ENCODE results near the gene SNX3.
"Not testable (repeated sequence)": the region's sequence is repeated elsewhere in the genome, so short reads cannot be mapped to it uniquely, and the experiment has no call there.

Gene SNX3

DNA sequence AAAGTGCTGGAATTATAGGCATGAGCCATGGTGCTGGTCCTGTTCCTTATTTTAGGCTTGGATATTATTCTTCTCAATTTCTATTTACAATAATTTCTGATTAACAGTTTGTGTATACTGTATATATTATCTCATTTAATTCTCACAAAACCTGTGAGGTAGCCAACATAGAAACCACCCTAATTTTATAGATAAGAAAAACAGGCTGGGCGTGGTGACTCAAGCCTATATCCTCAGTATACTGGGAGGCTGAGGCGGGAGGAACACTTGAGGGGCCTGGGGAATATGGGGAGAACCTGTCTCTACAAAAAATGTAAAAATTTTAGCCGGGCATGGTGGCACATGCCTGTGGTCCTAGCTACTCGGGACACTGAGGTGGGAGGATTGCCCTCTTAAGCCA is 30.3 kb upstream of the SNX3 start:
- H3K4me1 ChIP-seq (ENCODE audit: control insufficient read depth, insufficient read depth, low read length, unreplicated experiment), result no peaks in the 10 kb centered on the region
- no peak overlapping the region for H3K27ac ChIP-seq (ENCODE audit: low read depth, low read length)
- no peak overlapping the region for H2AFZ ChIP-seq (ENCODE audit: low read length, unreplicated experiment)
- H3K36me3 ChIP-seq (ENCODE audit: insufficient read depth, low read length), result no peaks in the 10 kb centered on the region
- peaks cover 10% of the 10 kb centered on the region for H3K79me2 ChIP-seq (ENCODE audit: control insufficient read depth, insufficient read depth, low read length, unreplicated experiment)
- H3K4me3 ChIP-seq (ENCODE audit: low read depth, low read length), result no peak overlapping the region
- no peaks in the 10 kb centered on the region for H3K27me3 ChIP-seq (ENCODE audit: insufficient read depth, low read length)

DNA sequence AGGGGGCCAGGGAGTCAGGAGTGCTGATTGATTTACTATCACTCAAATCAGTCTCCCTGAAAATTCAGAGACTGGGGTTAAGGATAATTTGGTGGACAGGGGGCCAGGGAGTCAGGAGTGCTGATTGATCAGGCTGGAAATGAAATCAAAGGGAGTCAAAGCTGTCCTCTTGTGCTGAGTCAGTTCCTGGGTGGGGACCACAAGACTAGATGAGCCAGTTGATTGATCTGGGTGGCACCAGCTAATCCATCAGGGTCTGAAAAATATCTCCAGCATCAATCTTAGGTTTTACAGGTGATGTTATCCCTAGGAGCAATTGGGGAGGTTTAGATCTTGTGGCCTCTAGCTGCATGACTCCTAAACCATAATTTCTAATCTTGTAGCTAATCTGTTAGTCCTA is 27.9 kb upstream of the SNX3 start:
- Histone ChIP-seq H3K27me3 (ENCODE audit: insufficient read depth, low read length) (no peaks in the 10 kb centered on the region), H2AFZ (ENCODE audit: low read length, unreplicated experiment) (no peak overlapping the region), H3K27ac (ENCODE audit: low read depth, low read length) (no peak overlapping the region), H3K4me3 (ENCODE audit: low read depth, low read length) (no peak overlapping the region), H3K36me3 (ENCODE audit: insufficient read depth, low read length) (no peaks in the 10 kb centered on the region), H3K79me2 (ENCODE audit: control insufficient read depth, insufficient read depth, low read length, unreplicated experiment) (no peaks in the 10 kb centered on the region), H3K4me1 (ENCODE audit: control insufficient read depth, insufficient read depth, low read length, unreplicated experiment) (no peaks in the 10 kb centered on the region)

DNA sequence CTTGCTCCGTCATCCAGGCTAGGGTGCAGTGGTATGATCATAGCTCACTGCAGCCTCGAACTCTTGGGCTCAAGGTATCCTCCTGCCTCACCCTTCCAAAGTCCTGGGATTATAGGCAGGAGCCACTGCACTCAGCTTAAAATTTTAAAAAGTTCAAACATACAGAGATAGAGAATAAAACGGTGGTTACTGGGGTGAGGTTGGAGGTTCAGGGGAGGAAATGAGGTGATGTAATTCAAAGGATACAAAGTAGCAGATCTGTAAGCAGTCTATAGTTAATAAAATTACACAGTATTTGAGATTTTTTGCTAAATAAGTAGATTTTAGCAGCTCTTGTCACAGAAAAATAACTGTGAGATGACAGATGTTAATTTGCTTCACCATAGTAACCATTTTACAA is 26.5 kb upstream of the SNX3 start:
- Histone ChIP-seq H3K4me1 (ENCODE audit: control insufficient read depth, insufficient read depth, low read length, unreplicated experiment) (no peaks in the 10 kb centered on the region), H3K79me2 (ENCODE audit: control insufficient read depth, insufficient read depth, low read length, unreplicated experiment) (no peaks in the 10 kb centered on the region), H3K27ac (ENCODE audit: low read depth, low read length) (no peak overlapping the region), H3K36me3 (ENCODE audit: insufficient read depth, low read length) (no peaks in the 10 kb centered on the region), H3K27me3 (ENCODE audit: insufficient read depth, low read length) (no peaks in the 10 kb centered on the region), H3K4me3 (ENCODE audit: low read depth, low read length) (no peak overlapping the region), H2AFZ (ENCODE audit: low read length, unreplicated experiment) (no peak overlapping the region)

DNA sequence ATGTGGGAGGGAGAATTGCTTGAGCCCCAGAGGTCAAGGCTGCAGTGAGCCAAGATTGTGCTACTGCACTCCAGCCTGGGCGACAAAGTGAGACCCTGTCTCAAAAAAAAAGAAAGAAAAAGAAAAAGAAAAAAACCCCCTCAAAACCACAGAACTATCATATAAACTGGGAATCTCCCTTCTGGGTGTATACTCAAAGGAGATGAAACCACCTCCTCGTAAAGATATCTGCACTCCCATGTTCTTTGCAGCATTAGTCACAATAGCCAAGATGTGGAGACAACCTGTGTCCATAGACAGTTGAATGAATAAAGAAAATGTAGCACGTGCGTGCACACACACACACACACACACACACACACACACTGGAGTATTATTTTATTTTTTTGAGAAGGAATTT is 25.5 kb upstream of the SNX3 start:
- no peaks in the 10 kb centered on the region for H3K4me1 ChIP-seq (ENCODE audit: control insufficient read depth, insufficient read depth, low read length, unreplicated experiment)
- H3K4me3 ChIP-seq (ENCODE audit: low read depth, low read length), result no peak overlapping the region
- no peak overlapping the region for H3K27ac ChIP-seq (ENCODE audit: low read depth, low read length)
- H3K79me2 ChIP-seq (ENCODE audit: control insufficient read depth, insufficient read depth, low read length, unreplicated experiment), result no peaks in the 10 kb centered on the region
- no peak overlapping the region for H2AFZ ChIP-seq (ENCODE audit: low read length, unreplicated experiment)
- H3K27me3 ChIP-seq (ENCODE audit: insufficient read depth, low read length), result no peaks in the 10 kb centered on the region
- no peaks in the 10 kb centered on the region for H3K36me3 ChIP-seq (ENCODE audit: insufficient read depth, low read length)

DNA sequence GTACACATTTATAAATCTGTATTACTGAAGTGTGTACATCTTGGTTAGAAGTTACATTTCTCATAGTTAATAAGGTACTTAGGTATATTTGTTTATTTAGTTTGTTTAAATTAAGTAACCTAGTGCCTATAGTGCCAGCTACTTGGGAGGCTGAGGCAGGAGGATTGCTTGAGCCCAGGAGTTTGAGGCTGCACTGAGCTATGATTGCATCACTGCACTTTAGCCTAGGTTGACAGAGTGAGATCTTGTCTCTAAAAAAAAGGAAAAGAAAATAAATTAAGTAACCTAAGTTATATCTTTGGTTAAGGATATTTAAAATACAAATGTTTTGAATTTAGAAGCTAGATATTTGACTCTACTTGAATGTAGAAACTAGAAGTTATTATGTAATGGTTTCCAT is 24.5 kb upstream of the SNX3 start:
- Histone ChIP-seq H3K36me3 (ENCODE audit: insufficient read depth, low read length) (no peaks in the 10 kb centered on the region), H3K27ac (ENCODE audit: low read depth, low read length) (no peak overlapping the region), H3K79me2 (ENCODE audit: control insufficient read depth, insufficient read depth, low read length, unreplicated experiment) (no peaks in the 10 kb centered on the region), H2AFZ (ENCODE audit: low read length, unreplicated experiment) (no peak overlapping the region), H3K27me3 (ENCODE audit: insufficient read depth, low read length) (no peaks in the 10 kb centered on the region), H3K4me1 (ENCODE audit: control insufficient read depth, insufficient read depth, low read length, unreplicated experiment) (no peaks in the 10 kb centered on the region), H3K4me3 (ENCODE audit: low read depth, low read length) (no peak overlapping the region)

DNA sequence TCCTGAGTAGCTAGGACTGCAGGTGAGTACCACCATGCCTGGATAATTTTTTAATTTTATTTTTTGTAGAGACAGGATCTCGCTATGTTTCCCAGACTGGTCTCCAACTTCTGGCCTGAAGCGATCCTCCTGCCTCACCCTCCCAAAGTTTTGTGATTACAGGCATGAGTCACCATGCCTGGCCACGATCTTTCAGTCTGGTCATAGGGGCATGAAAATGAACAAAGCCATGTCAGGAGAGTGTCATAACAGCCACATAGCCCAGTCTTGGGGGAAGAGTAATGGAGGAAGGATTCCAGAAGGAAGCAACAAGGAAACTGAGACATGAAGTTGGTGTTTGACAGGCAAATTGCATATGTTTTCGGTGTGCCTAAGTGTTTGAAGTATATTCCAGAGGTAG is 17.0 kb upstream of the SNX3 start:
- H2AFZ ChIP-seq (ENCODE audit: low read length, unreplicated experiment), result no peak overlapping the region

DNA sequence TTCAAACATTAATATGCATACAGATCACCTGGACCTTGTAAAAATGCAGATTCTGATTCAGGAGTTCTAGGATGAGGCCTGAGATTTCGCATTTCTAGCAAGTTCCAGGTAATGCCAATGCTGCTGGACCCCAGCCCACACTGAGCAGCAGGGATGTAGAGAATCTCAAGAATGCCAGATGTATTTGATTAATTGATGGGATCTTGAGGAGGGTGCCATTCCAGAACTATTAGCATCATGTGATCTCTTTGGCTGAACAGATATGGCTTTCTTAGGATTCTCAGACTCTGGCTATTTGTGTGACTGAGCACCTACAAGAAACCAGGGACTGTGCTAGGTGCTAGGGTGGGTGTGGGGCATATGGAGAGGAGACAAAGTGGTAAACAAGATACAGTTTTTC is 16.5 kb upstream of the SNX3 start:
- Histone ChIP-seq H3K4me1 (ENCODE audit: control insufficient read depth, insufficient read depth, low read length, unreplicated experiment) (no peaks in the 10 kb centered on the region), H3K4me3 (ENCODE audit: low read depth, low read length) (no peak overlapping the region), H3K27ac (ENCODE audit: low read depth, low read length) (no peak overlapping the region), H2AFZ (ENCODE audit: low read length, unreplicated experiment) (no peak overlapping the region), H3K79me2 (ENCODE audit: control insufficient read depth, insufficient read depth, low read length, unreplicated experiment) (no peaks in the 10 kb centered on the region), H3K27me3 (ENCODE audit: insufficient read depth, low read length) (no peaks in the 10 kb centered on the region), H3K36me3 (ENCODE audit: insufficient read depth, low read length) (no peaks in the 10 kb centered on the region)

More for the DNA sequence above, 17.0 kb upstream of the SNX3 start:
- H3K4me3 ChIP-seq (ENCODE audit: low read depth, low read length), result no peak overlapping the region
- H3K79me2 ChIP-seq (ENCODE audit: control insufficient read depth, insufficient read depth, low read length, unreplicated experiment), result no peaks in the 10 kb centered on the region
- no peaks in the 10 kb centered on the region for H3K36me3 ChIP-seq (ENCODE audit: insufficient read depth, low read length)
- H3K27ac ChIP-seq (ENCODE audit: low read depth, low read length), result no peak overlapping the region
- no peaks in the 10 kb centered on the region for H3K4me1 ChIP-seq (ENCODE audit: control insufficient read depth, insufficient read depth, low read length, unreplicated experiment)
- H3K27me3 ChIP-seq (ENCODE audit: insufficient read depth, low read length), result no peaks in the 10 kb centered on the region

DNA sequence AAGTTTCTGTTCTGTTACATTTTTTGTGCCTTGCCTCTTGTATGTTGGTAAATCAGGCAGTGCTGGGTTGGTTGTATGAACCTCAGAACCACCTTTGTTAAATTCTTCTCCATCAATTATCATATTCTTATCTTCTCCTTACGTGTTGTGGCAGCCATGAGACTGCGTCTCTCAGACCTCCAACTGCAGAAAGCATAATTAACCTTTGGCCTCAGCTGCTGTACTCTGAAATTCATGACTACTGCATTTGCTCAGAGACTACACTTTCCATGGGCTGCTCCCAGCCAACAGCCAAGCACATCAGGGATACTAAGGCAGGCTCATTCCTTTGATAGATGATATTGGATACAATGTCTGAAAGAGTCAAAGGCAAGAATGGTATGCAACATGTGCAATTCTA is 15.1 kb upstream of the SNX3 start:
- Histone ChIP-seq H3K27ac (ENCODE audit: low read depth, low read length) (no peak overlapping the region), H3K79me2 (ENCODE audit: control insufficient read depth, insufficient read depth, low read length, unreplicated experiment) (no peaks in the 10 kb centered on the region), H3K27me3 (ENCODE audit: insufficient read depth, low read length) (no peaks in the 10 kb centered on the region), H2AFZ (ENCODE audit: low read length, unreplicated experiment) (no peak overlapping the region), H3K4me3 (ENCODE audit: low read depth, low read length) (no peak overlapping the region), H3K4me1 (ENCODE audit: control insufficient read depth, insufficient read depth, low read length, unreplicated experiment) (no peaks in the 10 kb centered on the region), H3K36me3 (ENCODE audit: insufficient read depth, low read length) (no peaks in the 10 kb centered on the region)

DNA sequence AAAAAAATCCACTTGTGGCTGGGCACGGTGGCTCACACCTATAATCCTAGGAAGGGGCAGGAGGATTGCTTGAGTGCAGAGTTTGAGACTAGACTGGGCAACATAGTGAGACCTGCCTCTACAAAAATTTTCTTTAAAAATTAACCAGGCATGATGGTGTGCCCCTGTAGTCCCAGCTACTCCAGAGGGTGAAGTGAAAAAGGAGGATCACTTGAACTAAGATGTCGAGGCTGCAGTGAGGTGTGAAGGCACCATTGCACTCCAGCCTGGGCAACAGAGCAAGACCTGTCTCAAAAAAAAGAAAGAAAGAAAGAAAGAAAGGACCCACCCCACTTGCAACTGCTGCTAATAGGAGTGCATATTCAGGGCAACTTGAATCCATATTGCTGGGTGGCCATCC is 13.7 kb upstream of the SNX3 start:
- H3K27me3 ChIP-seq (ENCODE audit: insufficient read depth, low read length), result no peaks in the 10 kb centered on the region
- no peaks in the 10 kb centered on the region for H3K79me2 ChIP-seq (ENCODE audit: control insufficient read depth, insufficient read depth, low read length, unreplicated experiment)
- no peaks in the 10 kb centered on the region for H3K36me3 ChIP-seq (ENCODE audit: insufficient read depth, low read length)
- H2AFZ ChIP-seq (ENCODE audit: low read length, unreplicated experiment), result no peak overlapping the region
- no peak overlapping the region for H3K27ac ChIP-seq (ENCODE audit: low read depth, low read length)
- no peaks in the 10 kb centered on the region for H3K4me1 ChIP-seq (ENCODE audit: control insufficient read depth, insufficient read depth, low read length, unreplicated experiment)
- H3K4me3 ChIP-seq (ENCODE audit: low read depth, low read length), result no peak overlapping the region

DNA sequence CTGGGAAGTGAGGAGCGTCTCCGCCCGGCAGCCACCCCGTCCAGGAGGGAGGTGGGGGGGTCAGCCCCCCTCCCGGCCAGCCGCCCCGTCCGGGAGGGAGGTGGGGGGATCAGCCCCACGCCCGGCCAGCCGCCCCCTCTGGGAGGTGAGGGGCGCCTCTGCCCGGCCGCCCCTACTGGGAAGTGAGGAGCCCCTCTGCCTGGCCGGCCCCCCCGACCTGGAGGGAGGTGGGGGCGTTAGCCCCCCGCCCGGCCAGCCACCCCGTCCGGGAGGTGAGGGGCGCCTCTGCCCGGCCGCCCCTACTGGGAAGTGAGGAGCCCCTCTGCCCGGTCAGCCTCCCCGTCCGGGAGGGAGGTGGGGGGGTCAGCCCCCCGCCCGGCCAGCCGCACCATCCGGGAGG is 9.1 kb upstream of the SNX3 start:
- H3K4me1 ChIP-seq (ENCODE audit: control insufficient read depth, insufficient read depth, low read length, unreplicated experiment); H3K27me3 ChIP-seq (ENCODE audit: insufficient read depth, low read length): not testable (repeated sequence)

DNA sequence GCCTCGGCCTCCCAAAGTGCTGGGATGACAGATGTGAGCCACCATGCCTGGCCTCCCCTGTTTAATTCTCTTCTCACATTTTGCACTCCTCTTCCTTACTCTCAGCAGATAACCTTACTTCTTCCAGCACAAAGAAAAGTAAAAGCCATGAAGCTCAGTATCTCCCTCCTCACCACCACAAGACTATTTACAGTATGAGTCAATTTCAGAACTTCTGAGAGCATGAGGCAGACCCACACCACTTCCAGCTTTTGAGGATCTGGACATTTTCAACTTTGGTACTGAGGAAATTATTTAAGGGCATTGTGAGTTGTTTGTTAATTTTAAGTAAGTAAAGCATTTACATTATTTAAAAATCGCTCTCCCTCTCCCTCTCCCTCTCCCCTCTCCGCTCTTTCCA is 8.0 kb upstream of the SNX3 start:
- no peaks in the 10 kb centered on the region for H3K4me1 ChIP-seq (ENCODE audit: control insufficient read depth, insufficient read depth, low read length, unreplicated experiment)
- H2AFZ ChIP-seq (ENCODE audit: low read length, unreplicated experiment), result no peak overlapping the region
- H3K4me3 ChIP-seq (ENCODE audit: low read depth, low read length), result no peak overlapping the region
- H3K79me2 ChIP-seq (ENCODE audit: control insufficient read depth, insufficient read depth, low read length, unreplicated experiment), result no peaks in the 10 kb centered on the region
- H3K27me3 ChIP-seq (ENCODE audit: insufficient read depth, low read length), result no peaks in the 10 kb centered on the region
- H3K36me3 ChIP-seq (ENCODE audit: insufficient read depth, low read length), result no peaks in the 10 kb centered on the region
- H3K27ac ChIP-seq (ENCODE audit: low read depth, low read length), result no peak overlapping the region

More for the DNA sequence above, 9.1 kb upstream of the SNX3 start:
- not testable (repeated sequence) for H3K4me3 ChIP-seq (ENCODE audit: low read depth, low read length); H3K36me3 ChIP-seq (ENCODE audit: insufficient read depth, low read length); H2AFZ ChIP-seq (ENCODE audit: low read length, unreplicated experiment); H3K27ac ChIP-seq (ENCODE audit: low read depth, low read length); H3K79me2 ChIP-seq (ENCODE audit: control insufficient read depth, insufficient read depth, low read length, unreplicated experiment)

DNA sequence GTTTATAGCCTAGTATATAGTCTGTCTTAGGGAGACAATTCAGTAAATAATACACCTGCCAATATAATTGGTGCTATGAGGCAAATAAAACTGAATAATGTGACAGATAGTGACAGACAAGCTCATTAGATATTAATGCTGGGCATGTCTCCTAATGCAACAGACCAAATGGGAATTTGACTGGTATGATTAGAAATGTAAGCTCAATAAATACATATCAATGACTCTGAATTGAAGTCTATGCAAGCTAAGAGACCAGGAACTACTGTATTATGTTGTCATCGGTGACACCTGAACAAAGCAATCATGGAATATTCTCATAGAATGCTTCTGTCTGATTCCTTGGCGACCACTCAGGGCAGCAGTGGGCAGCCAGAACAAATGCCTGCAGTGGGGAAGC is 2.5 kb upstream of the SNX3 start:
- Histone ChIP-seq H3K27ac (ENCODE audit: low read depth, low read length) (no peak overlapping the region), H3K4me3 (ENCODE audit: low read depth, low read length) (no peak overlapping the region), H3K36me3 (ENCODE audit: insufficient read depth, low read length) (no peaks in the 10 kb centered on the region)

More for the DNA sequence above, 2.5 kb upstream of the SNX3 start:
- H3K79me2 ChIP-seq (ENCODE audit: control insufficient read depth, insufficient read depth, low read length, unreplicated experiment), result peaks cover 27% of the 10 kb centered on the region
- no peaks in the 10 kb centered on the region for H3K27me3 ChIP-seq (ENCODE audit: insufficient read depth, low read length)
- no peak overlapping the region for H2AFZ ChIP-seq (ENCODE audit: low read length, unreplicated experiment)
- H3K4me1 ChIP-seq (ENCODE audit: control insufficient read depth, insufficient read depth, low read length, unreplicated experiment), result no peaks in the 10 kb centered on the region

Data from ACC112 (cell line).